DOHH2 (cell line): Measurements from ENCODE around the gene ETFA.

Experiments used
- H3F3A ChIP-seq: fragments of 200-600 bp; sonication (generic), shearing (Covaris generic); 2 replicates; pipeline ENCODE4 v1.6.0; 2016; ENCODE audit warnings: antibody characterized with exemption, mild to moderate bottlenecking; ENCODE audit not compliant: control insufficient read depth, insufficient read depth
- H3K27ac ChIP-seq: fragments of 200-600 bp; sonication (generic); 2 replicates; pipeline ENCODE4 v1.5.1; 2014; ENCODE audit warnings: low read depth, mild to moderate bottlenecking, low read length, moderate library complexity
- H3K27me3 ChIP-seq: fragments of 200-600 bp; sonication (generic); 2 replicates; pipeline ENCODE4 v1.6.1; 2014; ENCODE audit warnings: mild to moderate bottlenecking, low read length, mixed read lengths; ENCODE audit not compliant: control insufficient read depth
- H3K36me3 ChIP-seq: fragments of 200-600 bp; sonication (generic); 2 replicates; pipeline ENCODE4 v1.6.1; 2014; ENCODE audit warnings: mild to moderate bottlenecking, low read length, moderate library complexity, mixed read lengths; ENCODE audit not compliant: control insufficient read depth
- H3K4me1 ChIP-seq: fragments of 200-600 bp; sonication (generic); 2 replicates; pipeline ENCODE4 v1.6.1; 2014; ENCODE audit warnings: mild to moderate bottlenecking, low read length, mixed read lengths; ENCODE audit not compliant: control insufficient read depth
- H3K4me2 ChIP-seq: fragments of 200-600 bp; sonication (generic); 2 replicates; pipeline ENCODE4 v1.6.0; 2014; ENCODE audit warnings: mild to moderate bottlenecking, low read length, moderate library complexity
- H3K4me3 ChIP-seq: fragments of 200-600 bp; sonication (generic); 2 replicates; pipeline ENCODE4 v1.5.1; 2014; ENCODE audit warnings: mild to moderate bottlenecking, low read length, mixed read lengths
- H3K79me2 ChIP-seq: fragments of 200-600 bp; sonication (generic); 2 replicates; pipeline ENCODE4 v1.6.1; 2014; ENCODE audit warnings: mild to moderate bottlenecking, low read length, mixed read lengths; ENCODE audit not compliant: control insufficient read depth
- H3K9me2 ChIP-seq: fragments of 200-600 bp; sonication (generic); replicated peaks from 2 replicates; pipeline ENCODE4 v1.6.1; 2014; ENCODE audit warnings: mild to moderate bottlenecking, low read length, mixed read lengths; ENCODE audit not compliant: control insufficient read depth
- H3K9me3 ChIP-seq: fragments of 200-600 bp; sonication (generic); 2 replicates; pipeline ENCODE4 v1.6.1; 2014; ENCODE audit warnings: antibody characterized with exemption, low read length, mixed read lengths; ENCODE audit not compliant: control insufficient read depth, insufficient read depth
- H4K20me1 ChIP-seq: fragments of 200-600 bp; sonication (generic); 2 replicates; pipeline ENCODE4 v1.6.0; 2014; ENCODE audit warnings: low read depth, mild to moderate bottlenecking, antibody characterized with exemption, low read length, moderate library complexity; ENCODE audit not compliant: control insufficient read depth, insufficient read depth
- EZH2phosphoT487 ChIP-seq: fragments of 200-600 bp; sonication (generic); IDR thresholded peaks from 2 replicates; pipeline ENCODE4 v1.6.1; 2017; ENCODE audit warnings: borderline replicate concordance, mild to moderate bottlenecking, antibody characterized with exemption, low read length, moderate library complexity, mixed read lengths
- TF ChIP-seq, protein P1 (sequence below): fragments of 200-600 bp; sonication (generic); IDR thresholded peaks from one replicate; pipeline ENCODE4 v1.5.1; 2014; ENCODE audit warnings: antibody characterized with exemption, mild to moderate bottlenecking, low read depth, low read length; ENCODE audit not compliant: poor library complexity, severe bottlenecking

The ETFA gene

DNA sequence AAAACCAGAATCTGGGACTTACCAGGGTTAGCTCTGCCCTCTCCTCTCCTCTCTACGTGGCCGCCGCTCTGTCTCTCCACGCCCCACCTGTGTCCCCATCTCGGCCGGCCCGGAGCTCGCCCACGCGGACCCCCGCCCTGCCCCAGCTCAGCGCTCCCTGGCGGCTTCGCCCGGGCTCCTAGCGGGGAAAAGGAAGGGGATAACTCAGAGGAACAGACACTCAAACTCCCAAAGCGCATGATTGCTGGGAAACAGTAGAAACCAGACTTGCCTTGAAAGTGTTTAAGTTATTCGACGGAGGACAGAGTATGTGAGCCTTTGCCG lies 30.8 kb upstream of the ETFA start:
- Histone ChIP-seq H3K4me2 (no peak overlapping the region), H3K4me3 (no peak overlapping the region)

GRCh38 chr15:76341366-76342057 lies 30.2 kb upstream of the ETFA start:
- TF ChIP-seq, protein P1, sequence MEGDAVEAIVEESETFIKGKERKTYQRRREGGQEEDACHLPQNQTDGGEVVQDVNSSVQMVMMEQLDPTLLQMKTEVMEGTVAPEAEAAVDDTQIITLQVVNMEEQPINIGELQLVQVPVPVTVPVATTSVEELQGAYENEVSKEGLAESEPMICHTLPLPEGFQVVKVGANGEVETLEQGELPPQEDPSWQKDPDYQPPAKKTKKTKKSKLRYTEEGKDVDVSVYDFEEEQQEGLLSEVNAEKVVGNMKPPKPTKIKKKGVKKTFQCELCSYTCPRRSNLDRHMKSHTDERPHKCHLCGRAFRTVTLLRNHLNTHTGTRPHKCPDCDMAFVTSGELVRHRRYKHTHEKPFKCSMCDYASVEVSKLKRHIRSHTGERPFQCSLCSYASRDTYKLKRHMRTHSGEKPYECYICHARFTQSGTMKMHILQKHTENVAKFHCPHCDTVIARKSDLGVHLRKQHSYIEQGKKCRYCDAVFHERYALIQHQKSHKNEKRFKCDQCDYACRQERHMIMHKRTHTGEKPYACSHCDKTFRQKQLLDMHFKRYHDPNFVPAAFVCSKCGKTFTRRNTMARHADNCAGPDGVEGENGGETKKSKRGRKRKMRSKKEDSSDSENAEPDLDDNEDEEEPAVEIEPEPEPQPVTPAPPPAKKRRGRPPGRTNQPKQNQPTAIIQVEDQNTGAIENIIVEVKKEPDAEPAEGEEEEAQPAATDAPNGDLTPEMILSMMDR = no peak

More for the DNA sequence above, 30.8 kb upstream of the ETFA start:
- H3K9me3 ChIP-seq = no peaks in the 10 kb centered on the region
- H3K27me3 ChIP-seq = peaks cover 17% of the 10 kb centered on the region
- H3K79me2 ChIP-seq = peaks cover 35% of the 10 kb centered on the region
- peaks cover 8% of the 10 kb centered on the region; the same call in 1 of the 2 replicates for H4K20me1 ChIP-seq
- H3K27ac ChIP-seq = no peak overlapping the region
- H3K36me3 ChIP-seq = peaks cover 23% of the 10 kb centered on the region
- peaks cover 7% of the 10 kb centered on the region for H3F3A ChIP-seq
- TF ChIP-seq, protein P1 = no peak
- no peak for TF ChIP-seq EZH2phosphoT487
- no peaks in the 10 kb centered on the region for H3K9me2 ChIP-seq
- peaks cover 37% of the 10 kb centered on the region for H3K4me1 ChIP-seq

DNA sequence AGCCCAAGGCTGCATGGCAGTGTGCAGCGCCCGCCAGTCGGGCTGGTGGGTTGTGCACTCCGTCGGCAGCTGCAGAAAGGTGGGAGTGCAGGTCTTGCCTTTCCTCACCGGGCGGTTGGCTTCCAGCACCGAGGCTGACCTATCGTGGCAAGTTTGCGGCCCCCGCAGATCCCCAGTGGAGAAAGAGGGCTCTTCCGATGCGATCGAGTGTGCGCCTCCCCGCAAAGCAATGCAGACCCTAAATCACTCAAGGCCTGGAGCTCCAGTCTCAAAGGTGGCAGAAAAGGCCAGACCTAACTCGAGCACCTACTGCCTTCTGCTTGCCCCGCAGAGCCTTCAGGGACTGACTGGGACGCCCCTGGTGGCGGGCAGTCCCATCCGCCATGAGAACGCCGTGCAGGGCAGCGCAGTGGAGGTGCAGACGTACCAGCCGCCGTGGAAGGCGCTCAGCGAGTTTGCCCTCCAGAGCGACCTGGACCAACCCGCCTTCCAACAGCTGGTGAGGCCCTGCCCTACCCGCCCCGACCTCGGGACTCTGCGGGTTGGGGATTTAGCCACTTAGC lies 29.6 kb upstream of the ETFA start:
- Histone ChIP-seq H3K4me1 (peaks cover 36% of the 10 kb centered on the region), H3K27ac (no peak overlapping the region), H3K79me2 (peaks cover 39% of the 10 kb centered on the region), H3K9me2 (no peaks in the 10 kb centered on the region), H3F3A (peaks cover 13% of the 10 kb centered on the region), H3K4me2 (peak overlapping the region; percentile 72), H3K4me3 (peak overlapping the region; percentile 90; the same call in 1 of the 2 replicates), H3K36me3 (peaks cover 23% of the 10 kb centered on the region), H4K20me1 (peaks cover 8% of the 10 kb centered on the region; the same call in 1 of the 2 replicates), H3K27me3 (peaks cover 12% of the 10 kb centered on the region), H3K9me3 (no peaks in the 10 kb centered on the region)
- no peak for TF ChIP-seq EZH2phosphoT487
- TF ChIP-seq, protein P1 = no peak

More at GRCh38 chr15:76341366-76342057, 30.2 kb upstream of the ETFA start:
- peaks cover 17% of the 10 kb centered on the region for H3K27me3 ChIP-seq
- H3F3A ChIP-seq = peaks cover 11% of the 10 kb centered on the region
- H3K4me1 ChIP-seq = peaks cover 37% of the 10 kb centered on the region
- H3K36me3 ChIP-seq = peaks cover 23% of the 10 kb centered on the region
- H3K9me2 ChIP-seq = no peaks in the 10 kb centered on the region
- no peak overlapping the region for H3K4me2 ChIP-seq
- no peaks in the 10 kb centered on the region for H3K9me3 ChIP-seq
- H3K79me2 ChIP-seq = peaks cover 39% of the 10 kb centered on the region
- H4K20me1 ChIP-seq = peaks cover 8% of the 10 kb centered on the region; the same call in 1 of the 2 replicates
- H3K4me3 ChIP-seq = no peak overlapping the region
- no peak overlapping the region for H3K27ac ChIP-seq
